ENCODE results near the gene SCGB1C2.

- TF ChIP-seq EZH2 (IDR thresholded peaks at IDR 0.05; ENCODE audit: borderline replicate concordance, low read length) (no peak), CTCF (conservative IDR thresholded peaks at IDR 0.05 in 1 of 2, IDR thresholded peaks at IDR 0.05 in 1 of 2; ENCODE audit: extremely low read depth in 1 of 2, insufficient read depth in 1 of 2, low read depth in 1 of 2, low read length in 2 of 2) (no peak)
Measured at GRCh38 chr17:157901-158300, 20.5 kb downstream of the SCGB1C2 start.

All from mammary epithelial cell (primary cell).